IPS-11a (cell line): Measurements from ENCODE around the gene PRKCSH.
"Not testable (repeated sequence)": the region's sequence is repeated elsewhere in the genome, so short reads cannot be mapped to it uniquely, and the experiment has no call there.

Experiments used
- H3K4me3 ChIP-seq: one replicate; pipeline ENCODE4 v1.5.1; 2013; ENCODE audit warnings: low read depth, low read length, control low read depth

The PRKCSH gene

DNA sequence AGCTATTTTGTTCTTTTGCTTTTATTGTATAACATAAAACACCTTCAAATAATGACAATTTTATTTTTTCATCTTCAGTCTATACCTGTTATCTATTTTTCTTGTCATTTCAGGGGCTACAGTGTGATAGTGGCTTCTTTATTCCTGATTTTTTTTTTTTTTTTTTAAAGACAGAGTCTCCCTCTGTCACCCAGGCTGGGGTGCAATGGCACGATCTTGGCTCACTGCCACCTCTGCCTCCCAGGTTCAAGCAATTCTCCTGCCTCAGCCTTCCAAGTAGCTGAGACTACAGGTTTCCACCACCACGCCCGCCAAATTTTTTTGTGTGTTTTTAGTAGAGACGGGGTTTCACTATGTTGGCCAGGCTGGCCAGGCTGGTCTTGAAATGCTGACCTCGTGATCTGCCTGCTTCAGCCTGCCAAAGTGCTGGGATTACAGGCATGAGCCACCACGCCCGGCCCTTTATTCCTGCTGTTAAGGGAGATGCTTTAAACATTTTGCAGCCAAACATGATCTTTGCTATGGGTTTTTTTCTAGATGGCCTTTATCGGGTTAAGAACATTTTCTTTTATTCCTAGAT lies 32.9 kb downstream of the PRKCSH start:
- not testable (repeated sequence) for H3K4me3 ChIP-seq

- no peak overlapping the region for H3K4me3 ChIP-seq
These were observed 38.3 kb downstream of the PRKCSH start for GRCh38 chr19:11473725-11474124.

DNA sequence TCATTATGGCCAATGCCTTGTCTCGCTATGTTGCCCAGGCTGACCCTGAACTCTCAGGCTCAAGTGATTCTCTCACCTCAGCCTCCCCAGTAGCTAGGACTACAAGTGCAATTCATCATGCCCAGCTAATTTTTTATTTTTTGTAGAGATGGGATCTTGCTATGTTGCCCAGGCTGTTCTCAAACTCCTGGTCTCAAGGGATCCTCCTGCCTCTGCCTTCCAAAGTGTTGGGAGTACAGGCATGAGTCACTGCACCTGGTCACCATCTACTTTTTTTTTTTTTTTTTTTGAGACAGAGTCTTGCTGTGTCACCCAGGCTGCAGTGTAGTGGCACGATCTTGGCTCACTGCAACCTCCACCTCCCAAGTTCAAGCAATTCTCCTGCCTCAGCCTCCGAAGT lies 39.9 kb downstream of the PRKCSH start:
- H3K4me3 ChIP-seq: not testable (repeated sequence)

GRCh38 chr19:11475861-11476260 lies 40.4 kb downstream of the PRKCSH start:
- no peak overlapping the region for H3K4me3 ChIP-seq

DNA sequence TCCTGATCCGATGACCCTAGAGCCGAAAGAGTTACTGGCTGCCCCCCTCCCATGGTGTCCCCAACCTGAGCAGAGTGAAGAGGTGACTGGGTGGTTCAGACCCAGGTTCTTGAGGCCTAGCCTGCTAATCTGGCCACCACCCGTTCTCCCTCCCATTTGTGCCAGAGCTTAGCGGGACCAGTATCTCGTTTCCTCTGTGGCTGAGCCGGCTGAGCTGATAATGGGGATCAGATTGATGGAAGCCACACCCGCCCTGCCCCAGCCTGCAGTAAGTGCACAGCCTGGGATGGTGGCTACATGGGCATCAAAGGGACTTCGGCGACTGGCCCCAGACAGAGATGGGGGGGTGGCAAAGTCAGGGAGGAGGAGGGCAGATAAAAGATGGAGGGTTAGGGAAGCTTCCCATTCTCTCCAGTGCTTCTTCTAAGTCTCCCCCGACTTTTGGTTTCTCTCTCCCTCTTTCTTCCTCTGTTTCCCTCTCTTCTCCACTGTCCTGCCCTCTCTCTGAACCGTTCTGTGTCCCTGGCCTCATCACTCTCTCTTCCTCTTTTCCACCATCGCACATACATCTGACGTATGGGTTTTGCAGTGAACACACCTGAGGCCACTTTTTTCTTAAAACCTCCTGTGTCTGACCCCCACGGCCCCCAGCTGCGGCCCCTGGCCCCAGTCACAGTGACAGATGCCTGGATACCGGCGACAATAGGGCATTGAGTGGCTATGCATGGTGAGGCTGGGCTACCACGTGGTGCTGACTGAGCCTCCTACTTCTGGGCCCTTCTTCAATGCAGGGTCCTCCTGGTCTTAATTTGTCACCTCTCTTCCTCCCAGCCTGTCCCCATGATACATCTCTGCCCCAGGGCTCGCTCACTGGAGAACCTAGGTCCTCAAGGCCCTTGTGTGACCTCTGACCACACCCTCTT lies 43.0 kb downstream of the PRKCSH start:
- no peak overlapping the region for H3K4me3 ChIP-seq

DNA sequence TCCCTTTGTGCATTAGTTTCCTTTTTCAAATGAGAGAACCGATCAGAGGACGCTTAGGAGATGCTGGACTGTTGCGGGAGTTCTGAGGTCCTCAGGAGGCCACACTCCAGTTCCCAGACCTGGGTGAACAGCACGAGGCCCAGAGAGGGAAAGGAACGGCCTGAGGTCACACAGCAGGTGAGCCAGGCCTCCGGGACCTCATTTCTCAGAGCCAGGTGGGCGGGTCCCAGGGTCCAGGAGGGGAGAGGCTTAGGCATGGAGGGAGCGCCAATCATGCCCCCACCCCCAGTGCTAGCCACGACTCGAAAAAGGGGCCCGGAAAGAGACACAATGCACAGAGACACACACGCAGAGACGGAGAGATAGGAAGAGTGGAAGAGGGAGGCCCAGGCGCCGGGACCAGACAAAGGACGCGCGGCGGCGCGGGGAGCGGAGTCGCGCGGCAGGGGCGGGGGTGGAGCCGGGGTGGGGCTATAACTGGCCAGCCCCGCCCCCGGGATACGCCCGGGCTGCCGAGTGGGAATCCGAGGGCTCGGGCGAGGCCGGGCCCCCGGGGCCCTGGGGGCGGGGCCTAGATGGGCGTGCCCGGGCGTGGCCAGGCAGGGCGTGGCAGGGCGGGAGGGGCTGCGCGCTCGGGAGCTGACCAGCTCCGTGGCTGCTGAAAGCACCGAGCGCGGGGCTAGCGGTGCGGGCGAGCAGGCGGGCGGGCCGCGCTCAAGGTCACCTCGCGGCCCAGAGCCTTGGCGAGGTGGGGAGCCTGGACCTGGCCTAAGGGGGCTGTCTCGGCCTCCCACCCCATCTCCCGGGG lies 43.9 kb downstream of the PRKCSH start:
- H3K4me3 ChIP-seq: peak overlapping the region; percentile 4

DNA sequence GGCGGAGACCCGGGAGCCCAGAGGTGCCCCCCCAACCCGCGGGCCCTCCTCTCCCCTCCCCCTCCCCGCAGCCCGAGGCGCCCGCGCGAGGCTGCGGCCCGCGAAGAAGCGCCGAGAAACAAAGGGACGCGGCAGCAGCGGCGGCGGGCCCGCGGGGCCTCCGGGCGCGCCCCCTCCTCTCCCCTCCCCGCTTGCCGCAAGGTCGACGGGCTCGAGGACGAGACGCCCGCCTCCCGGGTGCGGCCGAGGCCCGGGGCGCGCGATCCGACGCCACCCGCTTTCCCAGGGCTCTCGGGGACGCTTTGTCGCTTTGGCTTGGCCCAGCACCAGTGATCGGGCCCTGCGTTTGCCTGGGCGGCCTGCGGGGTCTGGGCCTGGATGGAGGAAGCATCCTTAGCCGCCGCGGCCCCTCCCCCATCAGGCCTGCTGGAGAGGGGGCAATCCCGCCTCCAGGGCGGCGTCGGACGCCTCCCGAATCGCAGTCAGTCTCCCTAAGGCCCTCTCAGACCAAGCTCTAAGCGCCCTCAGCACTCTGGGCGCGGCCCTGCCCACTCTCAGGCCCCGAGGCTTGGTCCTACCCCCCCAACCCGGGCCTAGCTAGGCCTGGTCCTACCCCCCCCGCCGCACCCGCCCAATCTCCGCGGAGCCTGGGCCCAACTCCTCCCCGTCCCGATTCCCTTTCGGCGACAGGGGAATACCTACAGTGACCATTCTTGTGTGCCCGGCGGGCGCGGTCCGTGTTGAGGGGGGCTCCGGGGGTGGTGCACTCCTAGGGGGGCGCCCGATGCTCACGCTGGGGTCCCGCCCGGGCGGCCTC lies 44.7 kb downstream of the PRKCSH start:
- H3K4me3 ChIP-seq: no peak overlapping the region

DNA sequence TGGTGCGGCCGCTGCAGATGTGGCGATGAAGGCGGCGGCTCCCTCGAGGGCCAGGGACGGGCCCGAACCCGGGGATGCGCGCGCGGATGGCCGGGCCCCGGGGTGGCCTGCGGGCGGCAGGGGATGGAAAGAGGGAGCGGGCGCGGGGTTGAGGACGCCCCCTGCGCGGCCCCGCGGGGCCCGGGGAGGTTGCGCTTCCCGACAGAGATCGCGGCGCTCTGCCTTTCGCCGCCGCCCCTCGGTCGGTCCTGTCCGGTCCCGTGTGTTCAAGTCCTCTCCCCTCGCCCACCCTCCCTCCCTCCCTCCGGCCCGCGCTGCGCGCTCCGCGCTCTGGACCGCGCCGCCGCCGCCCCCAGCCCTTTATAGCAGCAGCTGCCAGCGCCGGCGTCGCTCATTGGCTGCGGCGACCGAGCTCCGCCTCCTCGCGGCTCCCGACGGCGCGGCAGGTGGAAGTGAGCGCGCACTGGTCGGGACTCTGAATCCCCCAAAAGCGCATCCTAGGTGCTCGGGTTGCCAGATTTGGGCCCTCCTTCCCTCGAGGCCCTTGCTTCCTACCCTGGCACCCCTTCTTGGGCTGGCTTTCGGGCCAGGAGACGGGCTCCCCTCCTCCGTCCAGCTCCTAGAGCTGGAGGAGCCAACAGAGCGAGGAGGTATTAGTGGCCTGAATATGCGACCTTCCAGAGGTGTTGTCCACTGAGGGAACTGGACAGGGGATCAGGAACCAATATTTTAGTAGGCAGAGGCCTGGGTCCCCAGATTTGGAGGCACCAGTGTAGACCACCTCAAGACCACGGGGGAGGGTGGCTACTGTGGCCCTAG lies 45.5 kb downstream of the PRKCSH start, which contains the start of gene ELAVL3:
Gene ELAVL3, minus strand, starts transcription at position 332 of the 819 bp plus-strand sequence. CDS start 438 bp downstream, outside the sequence.
- H3K4me3 ChIP-seq: no peak within 1 kb of the TSS

- no peak overlapping the region for H3K4me3 ChIP-seq
These were observed 46.3 kb downstream of the PRKCSH start for GRCh38 chr19:11481534-11482383.

DNA sequence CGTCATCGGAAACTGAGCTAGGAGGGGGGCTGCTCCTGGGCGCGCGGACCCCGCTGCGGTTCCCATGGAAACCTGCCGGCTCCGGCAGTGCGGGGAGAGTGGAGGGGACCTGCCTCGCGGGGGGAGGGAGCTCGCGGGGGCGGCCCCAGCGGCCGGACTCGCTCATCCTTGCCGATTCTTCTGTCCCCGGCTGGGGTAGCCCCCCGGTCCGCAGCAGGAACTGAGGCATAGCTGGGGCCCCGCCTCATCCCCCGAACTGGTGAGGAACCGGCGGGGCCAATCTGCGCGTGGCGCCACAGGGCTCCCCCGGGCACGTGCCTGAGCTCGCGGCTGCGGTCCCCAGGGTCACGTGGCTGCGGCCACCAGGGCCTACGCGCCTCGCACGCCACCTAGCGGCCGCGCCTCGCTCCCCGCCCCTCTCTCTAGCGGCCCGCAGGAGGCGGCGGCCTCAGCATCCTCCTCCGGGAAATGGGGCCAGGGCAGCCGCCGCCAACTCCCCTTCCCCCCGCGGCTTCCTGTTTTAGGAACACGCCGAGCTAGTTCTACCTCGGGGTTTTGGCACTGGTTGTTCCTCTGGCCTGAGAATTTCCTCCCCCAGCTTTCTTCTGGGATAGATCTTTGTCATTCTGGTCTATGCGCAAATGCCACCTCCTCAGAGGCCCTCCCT lies 47.1 kb downstream of the PRKCSH start:
- H3K4me3 ChIP-seq: no peak overlapping the region

DNA sequence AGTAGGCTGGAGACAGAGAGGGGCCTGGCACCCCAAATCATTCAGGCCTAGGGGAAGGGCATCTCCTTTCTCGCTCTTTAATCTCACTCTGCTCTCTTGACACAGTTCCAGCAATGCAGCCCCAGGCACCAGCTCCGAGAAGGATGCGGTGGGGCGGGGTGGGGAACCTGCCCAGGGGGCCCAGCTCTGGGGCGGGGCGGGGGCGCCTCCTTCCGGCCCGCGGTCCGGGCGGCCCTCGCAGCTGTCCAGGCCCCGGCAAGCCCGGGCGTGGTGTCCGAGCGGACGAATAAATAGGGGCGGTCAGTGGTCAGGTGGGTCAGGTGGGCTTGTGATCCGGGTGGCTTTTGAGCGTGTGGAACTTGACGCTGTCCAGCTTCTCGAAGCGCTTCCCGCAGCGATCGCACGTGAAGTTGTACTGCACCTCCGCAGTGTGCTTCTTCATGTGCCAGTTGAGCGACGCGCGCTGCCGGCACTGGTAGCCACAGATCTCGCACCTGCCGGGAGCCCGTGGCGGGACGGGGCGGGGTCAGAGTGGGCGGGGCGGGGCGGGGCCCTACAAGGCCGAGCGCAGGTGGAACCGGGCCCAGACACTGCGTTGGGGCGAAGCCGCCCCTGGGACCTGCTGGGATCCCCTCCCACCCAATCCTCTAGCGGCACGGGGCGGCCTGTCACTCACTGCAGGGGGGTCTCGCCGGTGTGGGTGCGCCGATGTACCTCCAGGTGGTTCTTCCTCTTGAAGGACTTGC lies 48.1 kb downstream of the PRKCSH start:
- H3K4me3 ChIP-seq: no peak overlapping the region

DNA sequence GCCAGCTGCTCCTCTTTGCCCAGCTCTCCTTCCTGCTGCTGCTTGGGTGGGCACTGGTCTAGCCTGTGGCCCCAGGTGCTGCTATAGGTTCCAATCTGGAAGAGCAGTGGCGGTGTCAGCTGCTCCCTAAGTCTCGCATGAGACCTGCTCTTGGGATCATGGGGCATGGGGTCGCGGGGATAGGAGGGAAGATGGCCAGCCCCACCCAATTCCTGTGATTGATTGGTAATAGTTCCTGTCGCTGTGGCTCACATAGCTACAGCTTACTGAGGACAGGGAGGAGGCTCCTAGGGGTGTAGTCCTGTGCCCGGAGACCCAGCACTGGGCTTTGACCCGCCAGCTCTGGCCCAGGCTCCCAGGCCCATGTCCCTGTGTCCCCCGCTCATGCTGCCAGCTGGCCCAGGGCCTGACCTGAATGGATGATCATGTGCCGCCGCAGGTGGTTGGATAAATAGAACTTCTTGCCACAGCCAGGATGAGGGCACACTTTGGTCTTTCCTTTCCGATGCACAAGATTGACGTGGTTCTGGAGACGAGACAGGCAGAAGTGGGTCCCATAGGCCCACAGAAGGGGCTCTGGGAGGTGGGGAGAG lies 49.9 kb downstream of the PRKCSH start:
- no peak overlapping the region for H3K4me3 ChIP-seq

DNA sequence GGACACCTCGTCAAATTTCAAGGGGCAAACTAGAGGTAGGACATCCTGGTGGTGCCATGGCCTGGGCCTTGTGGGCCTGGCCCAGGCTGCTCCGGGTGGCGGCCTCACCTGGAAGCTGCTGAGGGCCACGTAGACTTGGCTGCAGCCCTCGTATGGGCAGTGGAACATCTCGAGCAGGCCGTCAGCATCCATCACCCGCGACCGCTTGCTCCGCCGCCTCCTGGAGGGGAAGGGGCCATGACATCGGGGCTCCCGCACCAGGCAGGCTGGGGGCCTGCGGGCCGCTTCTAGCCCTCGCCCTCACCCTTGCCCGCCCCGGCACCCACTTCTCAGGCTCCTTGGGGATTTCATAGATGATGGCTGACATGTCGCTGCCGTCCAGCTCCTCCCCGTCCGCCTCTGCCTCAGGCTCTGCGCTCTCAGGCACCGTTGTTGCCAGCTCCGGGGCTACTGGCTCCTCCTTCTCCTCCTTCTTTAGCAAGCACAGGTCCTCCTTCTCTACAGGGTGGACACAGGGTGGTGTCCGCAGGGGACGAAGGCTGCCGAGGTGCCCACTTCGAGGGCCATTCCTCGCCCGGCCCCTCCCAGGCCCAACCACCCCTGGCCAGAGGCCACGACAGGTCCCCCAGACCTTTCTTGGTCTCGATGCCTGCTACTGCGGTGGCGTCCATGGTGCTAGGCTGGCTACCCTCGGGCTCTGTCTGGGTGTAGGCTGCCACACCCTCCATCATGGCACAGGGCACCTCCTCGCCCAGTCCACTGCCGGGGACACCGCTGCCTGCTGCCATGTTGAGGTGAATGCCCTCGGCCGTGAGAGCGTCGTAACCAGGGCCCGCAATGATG lies 51.4 kb downstream of the PRKCSH start:
- no peak overlapping the region for H3K4me3 ChIP-seq

- H3K4me3 ChIP-seq: no peak overlapping the region
These were observed 53.9 kb downstream of the PRKCSH start for GRCh38 chr19:11489378-11489777.

GRCh38 chr19:11494634-11495285 lies 59.3 kb downstream of the PRKCSH start:
- no peak overlapping the region for H3K4me3 ChIP-seq

DNA sequence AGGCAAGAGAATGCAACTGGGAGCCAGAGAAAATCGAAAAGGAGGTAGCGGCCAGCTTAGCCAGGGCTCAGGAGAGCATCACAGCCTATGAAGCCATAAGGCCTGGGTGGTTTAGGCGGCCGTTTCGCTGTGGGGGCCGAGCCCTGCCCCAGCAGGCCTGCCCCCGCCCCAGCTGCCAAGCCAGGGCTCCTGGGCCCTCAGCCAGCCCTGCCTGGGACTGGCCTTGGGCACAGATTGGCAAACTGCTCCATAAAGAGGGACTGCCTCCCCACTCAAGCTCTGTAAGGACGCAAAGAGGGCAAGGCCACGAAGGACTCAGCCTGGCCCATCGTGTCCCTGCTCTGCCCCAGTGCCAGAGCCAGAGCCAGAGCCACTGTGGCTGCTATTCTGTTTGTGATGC lies 60.0 kb downstream of the PRKCSH start:
- H3K4me3 ChIP-seq: no peak overlapping the region
